CD4-positive, alpha-beta T cell (primary cell): ENCODE results near the gene TRIM50. TPM values are rescaled to one million over a fixed set of nuclear protein-coding genes. Genes with fewer than 3 reads are reported as not detected.

ENCODE experiments used
- ATAC-seq: fragments of 200-7000 bp; cut with Tn5 transposase; one replicate; pipeline ENCODE4 v1.10.0; 2022; ENCODE audit warnings: mild to moderate bottlenecking; ENCODE audit not compliant: poor library complexity
- CTCF ChIA-PET: fragments of 350-600 bp; sonication (Branson Sonifier 250); formaldehyde crosslinking; loops from one replicate; lab custom pipeline; 2021; ENCODE audit warnings: antibody characterized with exemption, inconsistent platforms; lab: Charles Lee
- POLR2A ChIA-PET: fragments of 350-600 bp; sonication (Branson Sonifier 250); formaldehyde crosslinking; loops from one replicate; lab custom pipeline; 2021; ENCODE audit warnings: antibody characterized with exemption, inconsistent platforms; lab: Charles Lee
- DNase-seq, 14 experiments: peaks; one replicate each; pipeline ENCODE4 v3.0.0-alpha.2; 2013 to 2020; ENCODE audit warnings: mixed read lengths in 2 of 14
- H3K27ac ChIP-seq, 2 donors: one replicate each; pipeline versions ENCODE4 v1.5.1 to v1.7.0; 2013; ENCODE audit warnings: low read length in 2 of 2, low read depth in 1 of 2, mild to moderate bottlenecking in 1 of 2
- H3K27me3 ChIP-seq, 2 experiments: 1 replicate in 1 of 2; 2 replicates in 1 of 2; pipeline versions ENCODE4 v1.6.1 to v1.7.0; 2013; ENCODE audit warnings: low read length in 2 of 2, control low read depth in 1 of 2, mild to moderate bottlenecking in 1 of 2, moderate library complexity in 1 of 2; ENCODE audit not compliant: insufficient read depth in 2 of 2, control insufficient read depth in 1 of 2
- H3K36me3 ChIP-seq: one replicate; pipeline ENCODE4 v1.6.1; 2013; ENCODE audit warnings: low read length, control low read depth; ENCODE audit not compliant: insufficient read depth
- H3K4me1 ChIP-seq: one replicate; pipeline ENCODE4 v1.6.1; 2013; ENCODE audit warnings: low read length, control low read depth; ENCODE audit not compliant: insufficient read depth
- H3K4me3 ChIP-seq: one replicate; pipeline ENCODE4 v1.5.1; 2013; ENCODE audit warnings: mild to moderate bottlenecking, low read length, moderate library complexity
- H3K9me3 ChIP-seq, 2 experiments: 1 replicate in 1 of 2; 2 replicates in 1 of 2; pipeline versions ENCODE4 v1.6.1 to v1.7.0; 2013; ENCODE audit warnings: low read length in 2 of 2, mild to moderate bottlenecking in 2 of 2, control low read depth in 1 of 2, moderate library complexity in 1 of 2; ENCODE audit not compliant: control insufficient read depth in 1 of 2, insufficient read depth in 1 of 2
- H3K27ac Mint-ChIP-seq: one replicate; pipeline ENCODE4 v1.8.0; 2020; ENCODE audit warnings: mixed read lengths
- H3K27me3 Mint-ChIP-seq: one replicate; pipeline ENCODE4 v1.8.0; 2021; ENCODE audit warnings: mixed read lengths
- H3K36me3 Mint-ChIP-seq: one replicate; pipeline ENCODE4 v1.8.0; 2021; ENCODE audit warnings: low read depth, mixed read lengths
- H3K4me1 Mint-ChIP-seq: one replicate; pipeline ENCODE4 v1.8.0; 2021; ENCODE audit warnings: low read depth, mixed read lengths
- H3K4me3 Mint-ChIP-seq: one replicate; pipeline ENCODE4 v1.8.0; 2020; ENCODE audit warnings: mild to moderate bottlenecking, mixed read lengths
- H3K9me3 Mint-ChIP-seq: one replicate; pipeline ENCODE4 v1.8.0; 2020; ENCODE audit warnings: mixed read lengths
- intact Hi-C, 2 experiments: fragments of 100-400 bp; cut with DNase I in 1 of 2; cut with micrococcal nuclease in 1 of 2; formaldehyde crosslinking; loops; one replicate each; pipeline versions ENCODE4 v1.15.1 to v1.9.0; 2023 to 2025; cut with DNase I, micrococcal nuclease
- total RNA-seq, 174 experiments: library from RNA in 2 of 174; stranded (reverse) in 2 of 174; gene quantifications; one replicate each; pipeline ENCODE4 v1.2.3 and lab custom pipeline; 2021 to 2026
- TF ChIP-seq, protein P1 (sequence below): fragments of 200-600 bp; IDR thresholded peaks from one replicate; pipeline ENCODE4 v1.8.0; 2022; ENCODE audit warnings: antibody characterized with exemption, mild to moderate bottlenecking

The TRIM50 gene
- total RNA-seq, 2 experiments from 2014 or later: 0.17 TPM; not detected in 1

DNA sequence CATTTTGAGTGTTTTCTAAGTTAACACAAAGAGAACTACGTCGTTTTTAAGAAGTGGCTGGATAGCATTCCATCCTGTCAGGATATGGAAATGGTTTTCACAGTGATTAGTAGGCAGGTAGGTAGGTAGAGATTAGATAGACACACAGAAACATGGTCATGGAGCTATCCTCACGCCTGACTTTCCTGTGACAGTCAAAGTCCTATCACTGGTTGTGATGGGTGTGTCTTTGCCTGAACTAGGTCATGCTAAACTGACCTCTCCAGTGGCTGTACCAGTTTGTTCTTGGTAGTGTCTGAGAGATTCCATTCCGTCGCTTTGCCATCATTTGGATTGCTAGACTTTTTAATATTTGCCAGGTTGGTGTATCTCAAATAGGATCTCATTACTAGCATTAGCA lies 28.3 kb upstream of the TRIM50 start:
- peaks cover 0 to 7% of the 10 kb centered on the region in 2 experiments for H3K9me3 ChIP-seq
- no peak overlapping the region for H3K27ac Mint-ChIP-seq
- no peak overlapping the region for H3K4me3 ChIP-seq
- H3K4me3 Mint-ChIP-seq: no peak overlapping the region
- H3K36me3 ChIP-seq: no peaks in the 10 kb centered on the region
- H3K27ac ChIP-seq: no peak overlapping the region
- H3K27me3 ChIP-seq: no peaks in the 10 kb centered on the region
- no peaks in the 10 kb centered on the region for H3K27me3 Mint-ChIP-seq
- no peaks in the 10 kb centered on the region for H3K36me3 Mint-ChIP-seq
- H3K9me3 Mint-ChIP-seq: peaks cover 3% of the 10 kb centered on the region
- DNase-seq (no peak), ATAC-seq (no peak)
- peaks cover 9% of the 10 kb centered on the region for H3K4me1 ChIP-seq
- H3K4me1 Mint-ChIP-seq: no peaks in the 10 kb centered on the region
- TF ChIP-seq, protein P1, sequence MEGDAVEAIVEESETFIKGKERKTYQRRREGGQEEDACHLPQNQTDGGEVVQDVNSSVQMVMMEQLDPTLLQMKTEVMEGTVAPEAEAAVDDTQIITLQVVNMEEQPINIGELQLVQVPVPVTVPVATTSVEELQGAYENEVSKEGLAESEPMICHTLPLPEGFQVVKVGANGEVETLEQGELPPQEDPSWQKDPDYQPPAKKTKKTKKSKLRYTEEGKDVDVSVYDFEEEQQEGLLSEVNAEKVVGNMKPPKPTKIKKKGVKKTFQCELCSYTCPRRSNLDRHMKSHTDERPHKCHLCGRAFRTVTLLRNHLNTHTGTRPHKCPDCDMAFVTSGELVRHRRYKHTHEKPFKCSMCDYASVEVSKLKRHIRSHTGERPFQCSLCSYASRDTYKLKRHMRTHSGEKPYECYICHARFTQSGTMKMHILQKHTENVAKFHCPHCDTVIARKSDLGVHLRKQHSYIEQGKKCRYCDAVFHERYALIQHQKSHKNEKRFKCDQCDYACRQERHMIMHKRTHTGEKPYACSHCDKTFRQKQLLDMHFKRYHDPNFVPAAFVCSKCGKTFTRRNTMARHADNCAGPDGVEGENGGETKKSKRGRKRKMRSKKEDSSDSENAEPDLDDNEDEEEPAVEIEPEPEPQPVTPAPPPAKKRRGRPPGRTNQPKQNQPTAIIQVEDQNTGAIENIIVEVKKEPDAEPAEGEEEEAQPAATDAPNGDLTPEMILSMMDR: no peak
- intact Hi-C loops: no loop called here
- CTCF ChIA-PET: no interaction called here
- POLR2A ChIA-PET: no interaction called here

DNA sequence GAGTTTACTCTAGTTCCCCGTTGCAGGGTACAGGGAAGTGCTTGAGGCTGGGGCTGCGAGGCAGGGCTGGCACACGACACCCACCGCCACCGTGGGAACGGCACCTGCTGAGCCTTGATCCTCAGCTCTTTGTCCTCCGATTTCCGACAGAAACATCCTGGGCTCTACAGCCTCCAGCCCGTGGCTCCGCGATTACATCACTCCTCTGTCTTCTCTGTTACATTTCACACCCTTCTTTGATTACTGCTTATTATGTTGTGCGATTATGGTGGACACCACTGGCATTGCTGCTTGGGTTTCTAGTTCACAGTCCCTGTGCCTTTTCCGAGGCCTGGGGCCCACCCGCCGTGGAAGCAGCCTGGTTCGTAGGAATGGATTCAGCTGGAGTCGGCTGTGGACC lies 26.9 kb upstream of the TRIM50 start:
- no peaks in the 10 kb centered on the region for H3K36me3 ChIP-seq
- Mint-ChIP-seq H3K9me3 (peaks cover 3% of the 10 kb centered on the region), H3K4me1 (no peaks in the 10 kb centered on the region), H3K27me3 (no peaks in the 10 kb centered on the region), H3K36me3 (no peaks in the 10 kb centered on the region), H3K4me3 (no peak overlapping the region), H3K27ac (no peak overlapping the region)
- H3K9me3 ChIP-seq: peaks cover 0 to 7% of the 10 kb centered on the region in 2 experiments
- H3K27me3 ChIP-seq: no peaks in the 10 kb centered on the region
- POLR2A ChIA-PET: no interaction called here
- CTCF ChIA-PET: no interaction called here
- ATAC-seq (no peak), DNase-seq (no peak)
- no peak overlapping the region for H3K4me3 ChIP-seq
- intact Hi-C loops: loop anchor here in 1 of 2 experiments (5.0 kb wide), 1 partner anchor 402 kb away; no protein-coding TSS in a partner anchor
- TF ChIP-seq, protein P1: no peak
- no peak overlapping the region for H3K27ac ChIP-seq
- peaks cover 9% of the 10 kb centered on the region for H3K4me1 ChIP-seq

DNA sequence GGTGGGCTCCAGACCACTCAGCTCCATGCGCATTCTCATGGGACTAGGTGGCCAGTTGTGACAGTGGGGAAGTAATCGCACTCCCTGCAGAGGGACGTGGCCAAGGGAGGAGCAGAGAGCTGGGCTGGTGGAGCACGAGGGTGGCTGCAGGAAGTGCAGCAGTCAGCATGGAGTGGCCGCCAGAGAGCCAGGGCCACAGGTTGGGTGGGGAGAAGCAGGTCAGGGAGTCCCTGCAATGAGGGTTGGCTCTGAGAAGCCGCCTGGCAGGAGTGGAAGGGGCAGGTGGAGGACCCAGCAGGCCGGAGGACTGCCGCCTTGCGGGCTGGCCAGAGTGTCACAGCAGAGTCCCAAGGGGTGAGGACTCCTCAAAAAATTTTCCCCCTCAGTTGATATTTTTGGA lies 26.3 kb upstream of the TRIM50 start:
- no peaks in the 10 kb centered on the region for H3K36me3 Mint-ChIP-seq
- no peaks in the 10 kb centered on the region for H3K4me1 Mint-ChIP-seq
- no peak overlapping the region for H3K4me3 Mint-ChIP-seq
- no peaks in the 10 kb centered on the region for H3K27me3 Mint-ChIP-seq
- H3K4me1 ChIP-seq: peaks cover 9% of the 10 kb centered on the region
- ChIA-PET CTCF (no interaction called here), POLR2A (no interaction called here)
- no peaks in the 10 kb centered on the region for H3K36me3 ChIP-seq
- no peaks in the 10 kb centered on the region for H3K27me3 ChIP-seq
- ATAC-seq: no peak
- H3K9me3 ChIP-seq: peaks cover 0 to 7% of the 10 kb centered on the region in 2 experiments
- no peak overlapping the region for H3K27ac Mint-ChIP-seq
- no peak overlapping the region for H3K27ac ChIP-seq
- H3K9me3 Mint-ChIP-seq: peaks cover 3% of the 10 kb centered on the region
- TF ChIP-seq, protein P1: no peak
- no peak overlapping the region for H3K4me3 ChIP-seq
- DNase-seq: no peak
- intact Hi-C loops: loop anchor here in 1 of 2 experiments (5.0 kb wide), 1 partner anchor 403 kb away; no protein-coding TSS in a partner anchor
